OCI-LY3 (cell line): ENCODE results near the gene ATG14.

Experiments used
- H2AFZ ChIP-seq: fragments of 200-600, 300-600 bp; shearing (Covaris generic); 2 replicates; pipeline ENCODE4 v1.6.0; 2014; ENCODE audit warnings: antibody characterized with exemption, low read depth, low read length
- H3K27ac ChIP-seq: fragments of 200-600, 300-600 bp; sonication (generic); 2 replicates; pipeline ENCODE4 v1.5.1; 2014; ENCODE audit warnings: mild to moderate bottlenecking, low read length, moderate library complexity, mixed read lengths
- H3K27me3 ChIP-seq: fragments of 200-600, 300-600 bp; sonication (generic); 2 replicates; pipeline ENCODE4 v1.6.1; 2014; ENCODE audit warnings: low read depth, low read length, mixed read lengths
- H3K36me3 ChIP-seq: fragments of 200-600, 300-600 bp; sonication (generic); replicated peaks from 2 replicates; pipeline ENCODE3; 2014; ENCODE audit warnings: low read depth, low read length, mixed read lengths
- H3K4me1 ChIP-seq: fragments of 300-600, 200-600 bp; sonication (generic); 2 replicates; pipeline ENCODE4 v1.6.1; 2014; ENCODE audit warnings: low read length, mixed read lengths
- H3K4me2 ChIP-seq: fragments of 200-600, 300-600 bp; sonication (generic); 2 replicates; pipeline ENCODE4 v1.6.1; 2014; ENCODE audit warnings: low read length, mixed read lengths
- H3K4me3 ChIP-seq: fragments of 300-600, 200-600 bp; sonication (generic); 2 replicates; pipeline ENCODE4 v1.5.1; 2014; ENCODE audit warnings: antibody characterized with exemption, mild to moderate bottlenecking, low read length, moderate library complexity
- H3K79me2 ChIP-seq: fragments of 300-600, 200-600 bp; shearing (Covaris generic); 2 replicates; pipeline ENCODE4 v1.6.1; 2014; ENCODE audit warnings: mild to moderate bottlenecking, low read length, mixed read lengths
- H3K9ac ChIP-seq: fragments of 300-600, 200-600 bp; shearing (Covaris generic); 2 replicates; pipeline ENCODE4 v1.6.0; 2014; ENCODE audit warnings: mild to moderate bottlenecking, low read length, moderate library complexity
- H3K9me3 ChIP-seq: fragments of 200-600, 300-600 bp; shearing (Covaris generic); 2 replicates; pipeline ENCODE4 v1.6.1; 2014; ENCODE audit warnings: low read length, mixed read lengths; ENCODE audit not compliant: insufficient read depth
- H4K20me1 ChIP-seq: fragments of 200-600, 300-600 bp; sonication (generic); 2 replicates; pipeline ENCODE4 v1.6.1; 2016; ENCODE audit warnings: low read length, mixed read lengths; ENCODE audit not compliant: insufficient read depth
- EZH2phosphoT487 ChIP-seq: fragments of 200-600 bp; shearing (Covaris generic); IDR thresholded peaks from 2 replicates; pipeline ENCODE4 v1.6.1; 2018; ENCODE audit warnings: antibody characterized with exemption, mixed run types, low read depth
- TF ChIP-seq, protein P1 (sequence below): fragments of 200-600, 300-600 bp; sonication (generic); IDR thresholded peaks from 2 replicates; pipeline ENCODE4 v1.5.1; 2014; ENCODE audit warnings: antibody characterized with exemption, low read length, low read depth

The ATG14 gene

DNA sequence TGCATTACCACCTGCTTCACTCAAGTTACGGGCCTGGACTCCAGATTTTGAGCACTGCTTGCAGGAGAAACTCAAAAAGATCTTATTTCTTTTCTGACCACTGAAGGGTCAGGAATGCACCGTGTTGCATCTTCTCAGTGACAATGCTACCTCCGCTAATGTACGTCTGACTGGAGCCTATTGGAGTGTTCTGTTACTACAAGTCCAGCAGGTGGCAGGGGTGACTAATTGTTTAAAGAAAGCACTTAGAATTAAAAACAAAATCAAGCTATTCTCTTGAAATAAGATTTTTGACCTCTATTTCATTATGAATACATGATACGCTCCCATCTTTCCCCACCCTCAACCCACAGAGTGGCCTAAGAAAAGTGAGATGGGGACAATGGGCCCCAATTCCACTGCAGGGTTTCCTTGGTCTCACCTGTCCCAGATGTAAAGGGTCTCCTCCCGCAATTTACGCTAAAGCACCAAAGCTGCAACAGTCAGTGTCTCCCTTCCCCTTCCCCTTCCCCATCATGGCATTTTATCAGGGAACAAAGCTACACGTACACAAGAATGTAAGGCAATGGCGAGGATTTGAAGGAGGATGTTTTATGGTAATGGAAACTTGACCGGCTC lies 26.5 kb upstream of the ATG14 start:
- Histone ChIP-seq H3K4me3 (no peak overlapping the region), H3K9me3 (no peaks in the 10 kb centered on the region), H3K9ac (no peak overlapping the region), H3K27ac (no peak overlapping the region), H3K36me3 (no peaks in the 10 kb centered on the region), H4K20me1 (no peaks in the 10 kb centered on the region), H3K4me1 (peaks cover 13% of the 10 kb centered on the region), H3K4me2 (peak overlapping the region; percentile 29), H2AFZ (no peak overlapping the region), H3K79me2 (no peaks in the 10 kb centered on the region), H3K27me3 (peaks cover 23% of the 10 kb centered on the region)
- TF ChIP-seq EZH2phosphoT487 = no peak
- TF ChIP-seq, protein P1, sequence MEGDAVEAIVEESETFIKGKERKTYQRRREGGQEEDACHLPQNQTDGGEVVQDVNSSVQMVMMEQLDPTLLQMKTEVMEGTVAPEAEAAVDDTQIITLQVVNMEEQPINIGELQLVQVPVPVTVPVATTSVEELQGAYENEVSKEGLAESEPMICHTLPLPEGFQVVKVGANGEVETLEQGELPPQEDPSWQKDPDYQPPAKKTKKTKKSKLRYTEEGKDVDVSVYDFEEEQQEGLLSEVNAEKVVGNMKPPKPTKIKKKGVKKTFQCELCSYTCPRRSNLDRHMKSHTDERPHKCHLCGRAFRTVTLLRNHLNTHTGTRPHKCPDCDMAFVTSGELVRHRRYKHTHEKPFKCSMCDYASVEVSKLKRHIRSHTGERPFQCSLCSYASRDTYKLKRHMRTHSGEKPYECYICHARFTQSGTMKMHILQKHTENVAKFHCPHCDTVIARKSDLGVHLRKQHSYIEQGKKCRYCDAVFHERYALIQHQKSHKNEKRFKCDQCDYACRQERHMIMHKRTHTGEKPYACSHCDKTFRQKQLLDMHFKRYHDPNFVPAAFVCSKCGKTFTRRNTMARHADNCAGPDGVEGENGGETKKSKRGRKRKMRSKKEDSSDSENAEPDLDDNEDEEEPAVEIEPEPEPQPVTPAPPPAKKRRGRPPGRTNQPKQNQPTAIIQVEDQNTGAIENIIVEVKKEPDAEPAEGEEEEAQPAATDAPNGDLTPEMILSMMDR = peak; percentile 79

DNA sequence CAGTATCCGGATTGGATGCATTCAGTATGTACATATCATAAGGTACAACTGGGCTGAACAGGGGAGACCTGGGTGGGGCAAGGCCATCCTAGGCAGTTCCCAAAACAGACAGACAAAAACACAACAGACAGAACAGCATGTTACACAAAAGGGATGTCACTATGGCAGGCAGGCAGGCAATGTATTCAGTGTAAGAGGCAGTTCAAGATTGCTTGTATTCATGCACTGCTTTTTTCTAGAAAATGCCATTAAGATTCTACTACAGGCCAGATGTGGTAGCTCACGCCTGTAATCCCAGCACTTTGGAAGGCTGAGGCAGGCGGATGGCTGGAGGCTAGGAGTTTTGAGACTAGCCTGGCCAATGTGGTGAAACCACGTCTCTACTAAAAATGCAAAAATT lies 25.3 kb upstream of the ATG14 start:
- H2AFZ ChIP-seq = no peak overlapping the region
- H3K4me1 ChIP-seq = peaks cover 13% of the 10 kb centered on the region
- no peak overlapping the region for H3K4me3 ChIP-seq
- no peaks in the 10 kb centered on the region for H3K9me3 ChIP-seq
- H3K36me3 ChIP-seq = no peaks in the 10 kb centered on the region
- no peak overlapping the region for H3K27ac ChIP-seq
- no peak for TF ChIP-seq EZH2phosphoT487
- TF ChIP-seq, protein P1 = no peak
- H3K79me2 ChIP-seq = no peaks in the 10 kb centered on the region
- no peak overlapping the region for H3K4me2 ChIP-seq
- H4K20me1 ChIP-seq = no peaks in the 10 kb centered on the region
- H3K9ac ChIP-seq = no peak overlapping the region
- peaks cover 23% of the 10 kb centered on the region for H3K27me3 ChIP-seq

DNA sequence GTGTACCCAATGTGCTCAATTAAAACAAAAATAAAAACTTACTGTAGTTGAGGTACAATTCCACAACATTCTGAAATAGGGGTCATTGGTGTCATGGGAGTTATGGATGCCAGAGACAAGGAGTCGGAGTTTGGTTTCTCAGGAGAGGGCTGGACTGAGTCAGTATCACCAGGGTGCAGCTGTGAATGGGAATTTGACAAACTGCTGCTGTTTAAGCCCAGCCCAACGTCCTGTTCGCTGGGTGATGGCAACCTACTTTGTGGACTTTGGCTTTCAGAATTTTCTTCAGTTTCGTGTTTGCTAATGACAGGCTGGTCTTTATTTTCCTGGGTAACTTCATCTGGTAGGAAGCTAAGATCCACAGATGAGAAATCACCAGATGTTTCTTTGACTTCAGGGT lies 24.9 kb upstream of the ATG14 start:
- Histone ChIP-seq H3K4me2 (no peak overlapping the region), H3K4me1 (peaks cover 13% of the 10 kb centered on the region), H3K27me3 (peaks cover 23% of the 10 kb centered on the region), H3K79me2 (no peaks in the 10 kb centered on the region), H3K27ac (no peak overlapping the region), H3K36me3 (no peaks in the 10 kb centered on the region), H2AFZ (no peak overlapping the region), H3K9me3 (no peaks in the 10 kb centered on the region), H3K9ac (no peak overlapping the region), H4K20me1 (no peaks in the 10 kb centered on the region), H3K4me3 (no peak overlapping the region)
- TF ChIP-seq, protein P1 = no peak
- TF ChIP-seq EZH2phosphoT487 = no peak

DNA sequence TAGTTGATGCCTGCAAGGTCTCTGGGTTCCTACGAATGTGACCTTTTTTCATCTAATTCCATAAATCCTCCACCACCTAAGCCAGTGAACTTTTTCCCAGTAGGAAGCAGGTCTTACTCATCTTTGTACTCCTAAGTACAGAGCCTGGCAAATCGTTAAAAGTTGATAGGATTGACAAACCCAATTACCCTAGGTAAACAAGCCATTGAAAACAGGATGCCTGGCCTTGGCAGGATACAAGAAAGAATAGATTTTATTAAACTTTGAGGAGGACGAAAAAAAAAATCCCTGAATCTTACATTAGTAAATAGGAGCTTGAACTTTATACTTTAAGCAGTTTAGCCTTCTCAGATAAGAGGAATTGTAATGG lies 23.2 kb upstream of the ATG14 start:
- Histone ChIP-seq H3K4me3 (no peak overlapping the region), H3K4me2 (no peak overlapping the region), H3K27ac (no peak overlapping the region), H3K36me3 (no peaks in the 10 kb centered on the region), H3K4me1 (peaks cover 16% of the 10 kb centered on the region), H3K9ac (no peak overlapping the region), H4K20me1 (no peaks in the 10 kb centered on the region), H3K27me3 (peaks cover 27% of the 10 kb centered on the region), H3K79me2 (no peaks in the 10 kb centered on the region), H2AFZ (no peak overlapping the region), H3K9me3 (no peaks in the 10 kb centered on the region)
- no peak for TF ChIP-seq EZH2phosphoT487
- TF ChIP-seq, protein P1 = no peak
